Lower leg skin (tissue), 3 donors: ENCODE results near the gene INSIG2.

ENCODE experiments used
- POLR2A ChIP-seq, 2 donors: fragments of 450-650 bp; IDR thresholded peaks; one replicate each; pipeline ENCODE4 v1.6.1; 2016 to 2017; ENCODE audit warnings: antibody characterized with exemption in 2 of 2, mild to moderate bottlenecking in 1 of 2, moderate library complexity in 1 of 2
- TF ChIP-seq, protein P1 (sequence below), 3 donors: fragments of 450-650 bp; IDR thresholded peaks; one replicate each; pipeline ENCODE4 v1.5.1; 2016; ENCODE audit warnings: antibody characterized with exemption in 3 of 3, mild to moderate bottlenecking in 3 of 3, moderate library complexity in 2 of 3

DNA sequence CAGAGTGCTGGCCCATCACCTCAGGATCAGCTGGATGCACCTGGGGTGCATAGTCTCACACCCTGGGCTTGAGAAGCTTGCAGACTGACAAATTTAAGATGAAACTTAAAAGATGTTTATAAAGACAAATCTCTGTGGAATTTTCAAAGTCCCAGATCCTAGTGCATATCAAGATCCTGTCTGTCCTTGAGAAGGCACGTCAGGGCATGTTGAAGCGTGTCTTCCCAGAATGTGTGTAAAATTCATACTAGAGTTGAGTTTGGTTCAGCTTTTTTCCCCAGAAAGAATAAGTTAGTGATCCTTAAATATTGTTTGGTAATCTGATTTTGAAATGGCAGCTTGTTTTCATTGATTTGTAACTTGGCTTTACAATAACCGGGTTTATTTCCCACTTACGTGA is 27.5 kb downstream of the INSIG2 start:
- TF ChIP-seq, protein P1, sequence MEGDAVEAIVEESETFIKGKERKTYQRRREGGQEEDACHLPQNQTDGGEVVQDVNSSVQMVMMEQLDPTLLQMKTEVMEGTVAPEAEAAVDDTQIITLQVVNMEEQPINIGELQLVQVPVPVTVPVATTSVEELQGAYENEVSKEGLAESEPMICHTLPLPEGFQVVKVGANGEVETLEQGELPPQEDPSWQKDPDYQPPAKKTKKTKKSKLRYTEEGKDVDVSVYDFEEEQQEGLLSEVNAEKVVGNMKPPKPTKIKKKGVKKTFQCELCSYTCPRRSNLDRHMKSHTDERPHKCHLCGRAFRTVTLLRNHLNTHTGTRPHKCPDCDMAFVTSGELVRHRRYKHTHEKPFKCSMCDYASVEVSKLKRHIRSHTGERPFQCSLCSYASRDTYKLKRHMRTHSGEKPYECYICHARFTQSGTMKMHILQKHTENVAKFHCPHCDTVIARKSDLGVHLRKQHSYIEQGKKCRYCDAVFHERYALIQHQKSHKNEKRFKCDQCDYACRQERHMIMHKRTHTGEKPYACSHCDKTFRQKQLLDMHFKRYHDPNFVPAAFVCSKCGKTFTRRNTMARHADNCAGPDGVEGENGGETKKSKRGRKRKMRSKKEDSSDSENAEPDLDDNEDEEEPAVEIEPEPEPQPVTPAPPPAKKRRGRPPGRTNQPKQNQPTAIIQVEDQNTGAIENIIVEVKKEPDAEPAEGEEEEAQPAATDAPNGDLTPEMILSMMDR (IDR thresholded peaks at IDR 0.05) = no peak
- TF ChIP-seq POLR2A (IDR thresholded peaks at IDR 0.05) = no peak
